SH-SY5Y (cell line): ENCODE results near the gene PLCB3.

Experiments
- GATA2 ChIP-seq: IDR thresholded peaks from 2 replicates; pipeline ENCODE4 v1.6.1; 2011; ENCODE audit warnings: mild to moderate bottlenecking, low read depth, low read length
- GATA3 ChIP-seq: IDR thresholded peaks from 2 replicates; pipeline ENCODE4 v1.6.1; 2011; ENCODE audit warnings: low read depth, mild to moderate bottlenecking, low read length, moderate library complexity

PLCB3 gene

GRCh38 chr11:64306876-64307622 is 55.7 kb downstream of the PLCB3 start:
- TF ChIP-seq GATA2 (no peak), GATA3 (no peak)

GRCh38 chr11:64312947-64313346 is 61.6 kb downstream of the PLCB3 start:
- TF ChIP-seq GATA3: no peak
- no peak for TF ChIP-seq GATA2

- no peak for TF ChIP-seq GATA3
- no peak for TF ChIP-seq GATA2
Observed at GRCh38 chr11:64313491-64314145, 62.3 kb downstream of the PLCB3 start.

GRCh38 chr11:64314146-64314804 is 62.9 kb downstream of the PLCB3 start:
- no peak for TF ChIP-seq GATA3
- TF ChIP-seq GATA2: no peak

- no peak for TF ChIP-seq GATA2
- TF ChIP-seq GATA3: no peak
Observed at GRCh38 chr11:64314805-64315561, 63.7 kb downstream of the PLCB3 start.

GRCh38 chr11:64316672-64317324 is 65.5 kb downstream of the PLCB3 start:
- TF ChIP-seq GATA3: no peak
- no peak for TF ChIP-seq GATA2

- TF ChIP-seq GATA2: no peak
- TF ChIP-seq GATA3: no peak
Observed at GRCh38 chr11:64317325-64317960, 66.1 kb downstream of the PLCB3 start, which contains the start of gene TRMT112. TSS of gene TRMT112 (minus strand) at chr11:64317559. CDS start at chr11:64317526, 33 bp downstream.

- no peak for TF ChIP-seq GATA3
- TF ChIP-seq GATA2: no peak
Observed at GRCh38 chr11:64317961-64318765, 66.8 kb downstream of the PLCB3 start, which contains the start of gene PRDX5. TSS of gene PRDX5 (plus strand) at chr11:64318121. CDS start at chr11:64318216, 95 bp downstream.
